Keratinocyte (primary cell): Measurements from ENCODE around the gene MYRFL.

ENCODE experiments used
- CTCF ChIP-seq, 3 experiments: IDR thresholded peaks in 1 of 3; conservative IDR thresholded peaks in 1 of 3; optimal IDR thresholded peaks in 1 of 3; 2 replicates in 2 of 3; 3 replicates in 1 of 3; pipeline versions ENCODE3 to v1.5.1; 2011; ENCODE audit warnings: low read length in 3 of 3, mild to moderate bottlenecking in 3 of 3, moderate library complexity in 2 of 3, control low read depth in 1 of 3, inconsistent platforms in 1 of 3; ENCODE audit not compliant: insufficient read depth in 2 of 3; ENCODE audit errors: extremely low read depth in 1 of 3
- EZH2 ChIP-seq: IDR thresholded peaks from one replicate; pipeline ENCODE4 v1.6.1; 2012; ENCODE audit warnings: inconsistent platforms, mild to moderate bottlenecking, low read length, moderate library complexity

GRCh38 chr12:69936766-69937165, 111.7 kb downstream of the MYRFL start:
- TF ChIP-seq CTCF (optimal IDR thresholded peaks at IDR 0.05 in 1 of 3, IDR thresholded peaks at IDR 0.05 in 1 of 3, conservative IDR thresholded peaks at IDR 0.05 in 1 of 3; ENCODE audit: extremely low read depth in 1 of 3, insufficient read depth in 2 of 3, low read length in 3 of 3) (no peak), EZH2 (no peak)
